Pancreas (tissue), 10 donors: Measurements from ENCODE around the gene TRAFD1. TPM values are rescaled to one million over a fixed set of nuclear protein-coding genes. Genes with fewer than 3 reads are reported as not detected.

Source experiments
- ATAC-seq, 4 donors: fragments of 200-7000 bp; cut with Tn5 transposase; one replicate each; pipeline versions ENCODE4 v1.8.0 to v1.9.1; 2020; ENCODE audit warnings: mild to moderate bottlenecking in 4 of 4, moderate library complexity in 4 of 4
- DNase-seq, 6 donors: peaks; one replicate each; pipeline ENCODE4 v3.0.0-alpha.2; 2020
- FAIRE-seq: peaks from 2 replicates; lab custom pipeline; 2012; peaks lifted over from hg19 to GRCh38; lab: Jason Lieb, UNC
- H3K27ac ChIP-seq, 4 donors: fragments of 200-600 bp; sonication (generic); 1 replicate in 3 of 4; 2 replicates in 1 of 4; pipeline versions ENCODE4 v1.5.0 to v1.8.0; 2020
- H3K27me3 ChIP-seq, 4 donors: fragments of 200-600 bp; one replicate each; pipeline ENCODE4 v1.8.0; 2021
- H3K36me3 ChIP-seq, 3 donors: fragments of 200-600 bp; sonication (generic) in 1 of 3; one replicate each; pipeline versions ENCODE4 v1.5.0 to v1.8.0; 2020 to 2021
- H3K4me1 ChIP-seq, 3 donors: fragments of 200-600 bp; one replicate each; pipeline ENCODE4 v1.8.0; 2021
- H3K4me3 ChIP-seq, 4 donors: fragments of 200-600 bp; sonication (generic) in 2 of 4; one replicate each; pipeline versions ENCODE4 v1.5.0 to v1.8.0; 2020 to 2021
- H3K9me3 ChIP-seq, 4 donors: fragments of 200-600 bp; one replicate each; pipeline ENCODE4 v1.8.0; 2021
- WGBS, 2 donors: extraction: QIAGEN DNeasy Blood & Tissue Kit; methylation state at CpG; one replicate each; pipeline ENCODE4 v1.1.7; 2013; 5-methylcytosine and 5-hydroxymethylcytosine counted together
- intact Hi-C, 3 donors: fragments of 100-400 bp; cut with DNase I; formaldehyde crosslinking; loops; one replicate each; pipeline versions ENCODE4 v1.11.1 to v1.14.2; 2022
- polyA plus RNA-seq, 2 donors: library from polyadenylated mRNA; stranded (reverse); fragments of 200-250 nt; gene quantifications; one replicate each; pipeline ENCODE4 v1.2.3, GENCODE V29; 2013
- total RNA-seq, 6 donors: library from RNA; stranded (reverse); fragmentation: NEBNext Ultra II Directional in 4 of 6; extraction: Animal tissue kit (Norgen Biotek cat#: 25700) in 4 of 6; gene quantifications; one replicate each; pipeline versions ENCODE4 v1.2.1 to v1.2.4, GENCODE V29; 2021 to 2023
- TF ChIP-seq, protein P1 (sequence below), 4 donors: fragments of 200-600 bp; sonication (generic) in 3 of 4; IDR thresholded peaks; one replicate each; pipeline versions ENCODE4 v1.5.0 to v1.8.0; 2021; ENCODE audit warnings: antibody characterized with exemption in 4 of 4
- donor health status: healthy with polysubstance abuse.
- donor health status: DM: no; HTN: no; CAD: no; lungs with moderate emphysema.
- donor health status: DM: no; HTN: no; CAD: no.
- donor health status: control.
- donor health status: control.
- donor health status: Bipolar disorder and iron deficiency.
- donor health status: DM: yes; HTN: yes; CAD: no.
- donor health status: DM: no; HTN: no; CAD: no.
- donor health status: DM: no; HTN: no; CAD: no.
- donor health status: DM: yes; HTN: yes; CAD: no.

TRAFD1 gene
- total and polyA plus RNA-seq, 8 donors, result 5.9 to 18.2 (median 8.5) TPM

DNA sequence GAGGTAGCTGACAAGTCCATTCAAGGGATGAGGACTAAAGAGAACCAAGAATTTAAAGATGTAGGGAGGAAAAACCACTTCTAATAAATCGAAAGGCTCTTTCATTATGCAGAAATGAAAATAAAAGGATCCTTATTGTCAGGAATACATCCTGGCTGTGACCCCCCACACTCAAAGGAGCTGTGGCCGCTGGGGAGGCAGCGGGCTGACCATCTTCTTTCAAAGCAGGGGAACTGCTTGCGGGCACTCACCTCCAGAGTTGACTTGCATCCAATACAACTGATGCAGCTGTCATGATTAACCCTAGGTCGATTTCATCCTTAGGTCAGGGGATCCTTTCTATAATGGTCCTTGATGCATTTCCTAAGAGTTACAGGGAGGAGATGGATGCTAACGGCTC lies 35.3 kb downstream of the TRAFD1 start:
- Histone ChIP-seq H3K4me3 (no peak overlapping the region), H3K36me3 (peaks cover 0 to 12% (median 11%) of the 10 kb centered on the region in 3 donors), H3K4me1 (no peaks in the 10 kb centered on the region), H3K27ac (no peak overlapping the region), H3K27me3 (no peaks in the 10 kb centered on the region), H3K9me3 (no peaks in the 10 kb centered on the region)
- DNase-seq, result peak in 1 of 6 donors; percentile 15
- intact Hi-C loops, result no loop called here
- FAIRE-seq, result no peak
- no peak for ATAC-seq
- 87 to 92% methylated on average over 6 of the region's 6 CpGs for WGBS, 2 donors
- TF ChIP-seq, protein P1, sequence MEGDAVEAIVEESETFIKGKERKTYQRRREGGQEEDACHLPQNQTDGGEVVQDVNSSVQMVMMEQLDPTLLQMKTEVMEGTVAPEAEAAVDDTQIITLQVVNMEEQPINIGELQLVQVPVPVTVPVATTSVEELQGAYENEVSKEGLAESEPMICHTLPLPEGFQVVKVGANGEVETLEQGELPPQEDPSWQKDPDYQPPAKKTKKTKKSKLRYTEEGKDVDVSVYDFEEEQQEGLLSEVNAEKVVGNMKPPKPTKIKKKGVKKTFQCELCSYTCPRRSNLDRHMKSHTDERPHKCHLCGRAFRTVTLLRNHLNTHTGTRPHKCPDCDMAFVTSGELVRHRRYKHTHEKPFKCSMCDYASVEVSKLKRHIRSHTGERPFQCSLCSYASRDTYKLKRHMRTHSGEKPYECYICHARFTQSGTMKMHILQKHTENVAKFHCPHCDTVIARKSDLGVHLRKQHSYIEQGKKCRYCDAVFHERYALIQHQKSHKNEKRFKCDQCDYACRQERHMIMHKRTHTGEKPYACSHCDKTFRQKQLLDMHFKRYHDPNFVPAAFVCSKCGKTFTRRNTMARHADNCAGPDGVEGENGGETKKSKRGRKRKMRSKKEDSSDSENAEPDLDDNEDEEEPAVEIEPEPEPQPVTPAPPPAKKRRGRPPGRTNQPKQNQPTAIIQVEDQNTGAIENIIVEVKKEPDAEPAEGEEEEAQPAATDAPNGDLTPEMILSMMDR (IDR thresholded peaks at IDR 0.05), result no peak

DNA sequence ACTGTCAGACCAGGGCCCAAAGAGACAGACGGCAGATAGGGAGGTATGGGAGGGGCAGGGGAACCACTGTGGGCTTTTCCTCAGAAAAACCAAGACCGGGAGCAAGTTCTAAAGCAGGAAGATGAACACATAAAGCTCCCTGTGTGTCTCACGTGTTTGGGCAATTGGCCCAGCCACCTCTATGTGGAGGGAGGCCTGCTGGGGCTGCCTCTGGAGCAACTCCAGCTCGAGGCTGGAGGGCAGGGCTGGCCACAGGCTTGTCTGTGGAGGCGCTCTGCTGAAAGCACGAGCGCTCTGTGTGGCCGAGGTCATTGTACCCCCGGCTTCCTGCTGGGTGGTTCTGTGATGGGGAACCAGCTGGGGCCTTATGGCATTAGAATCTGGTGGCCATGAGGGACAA lies 36.4 kb downstream of the TRAFD1 start:
- TF ChIP-seq, protein P1 (IDR thresholded peaks at IDR 0.05), result no peak
- DNase-seq (no peak), FAIRE-seq (no peak), ATAC-seq (no peak)
- 91 to 95% methylated on average over 9 of the region's 9 CpGs for WGBS, 2 donors
- Histone ChIP-seq H3K27ac (no peak overlapping the region), H3K4me1 (no peaks in the 10 kb centered on the region), H3K36me3 (peaks cover 0 to 12% (median 11%) of the 10 kb centered on the region in 3 donors), H3K27me3 (no peaks in the 10 kb centered on the region), H3K9me3 (no peaks in the 10 kb centered on the region), H3K4me3 (no peak overlapping the region)
- intact Hi-C loops, result no loop called here

DNA sequence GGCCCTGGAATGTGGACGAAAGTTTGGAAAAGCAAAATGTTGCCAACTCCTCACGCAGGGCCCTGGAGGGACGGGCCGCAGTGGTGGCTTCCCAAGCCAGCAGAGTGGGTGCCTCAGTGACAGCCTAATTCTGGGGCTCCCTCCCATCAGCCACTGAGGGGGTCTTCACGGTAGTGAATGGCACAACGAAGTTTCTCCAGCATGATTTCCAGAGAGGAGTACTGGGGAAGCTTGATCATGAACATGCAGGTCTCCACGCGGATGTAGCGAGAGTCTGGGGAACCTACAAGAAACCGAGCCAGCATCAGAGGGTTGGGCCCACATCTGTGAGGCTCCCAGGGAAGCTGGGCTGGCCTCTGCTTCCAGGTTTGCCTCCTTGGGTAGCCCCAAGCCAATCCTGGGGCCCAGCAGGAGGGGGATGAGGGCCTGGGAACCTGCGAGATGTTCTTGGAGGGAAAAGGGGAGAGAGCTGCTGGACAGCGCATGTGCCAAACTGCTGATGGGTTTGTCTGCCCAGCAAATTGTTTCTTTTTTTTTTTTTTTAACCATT lies 37.0 kb downstream of the TRAFD1 start:
- WGBS, 2 donors, result 97 to 99% methylated on average over 12 of the region's 12 CpGs
- H3K36me3 ChIP-seq, result peaks cover 0 to 12% (median 11%) of the 10 kb centered on the region in 3 donors
- no peaks in the 10 kb centered on the region for H3K9me3 ChIP-seq
- DNase-seq (no peak), FAIRE-seq (no peak), ATAC-seq (no peak)
- no peaks in the 10 kb centered on the region for H3K27me3 ChIP-seq
- TF ChIP-seq, protein P1 (IDR thresholded peaks at IDR 0.05), result no peak
- no peak overlapping the region for H3K4me3 ChIP-seq
- H3K4me1 ChIP-seq, result no peaks in the 10 kb centered on the region
- no peak overlapping the region for H3K27ac ChIP-seq
- intact Hi-C loops, result no loop called here

DNA sequence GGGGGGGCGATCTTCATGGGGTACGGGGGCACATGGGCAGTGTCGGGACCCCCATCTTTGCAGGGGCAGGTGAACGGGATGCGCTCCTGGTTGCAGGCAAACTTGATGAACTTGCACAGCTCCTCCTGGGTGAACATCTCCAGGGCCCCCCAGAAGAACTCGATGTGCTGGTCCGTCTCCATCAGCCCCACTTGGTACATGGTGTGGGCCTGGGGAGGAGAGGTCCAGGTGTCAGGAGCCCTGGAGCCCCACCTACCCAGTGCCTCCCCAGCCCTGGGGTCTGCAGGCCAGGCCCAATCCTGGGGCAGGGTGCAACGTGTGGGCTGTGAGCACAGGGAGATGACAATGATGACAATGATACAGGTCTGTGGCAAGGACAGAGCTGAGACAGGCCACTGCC lies 37.7 kb downstream of the TRAFD1 start:
- ATAC-seq, result no peak
- intact Hi-C loops, result no loop called here
- H3K4me3 ChIP-seq, result no peak overlapping the region
- 94% methylated on average over 8 of the region's 8 CpGs for WGBS, 2 donors
- H3K27me3 ChIP-seq, result no peaks in the 10 kb centered on the region
- no peaks in the 10 kb centered on the region for H3K4me1 ChIP-seq
- H3K36me3 ChIP-seq, result peaks cover 0 to 12% (median 11%) of the 10 kb centered on the region in 3 donors
- TF ChIP-seq, protein P1 (IDR thresholded peaks at IDR 0.05), result no peak
- FAIRE-seq, result no peak
- H3K27ac ChIP-seq, result no peak overlapping the region
- DNase-seq, result peak in 2 of 6 donors; percentile 31 to 34
- H3K9me3 ChIP-seq, result no peaks in the 10 kb centered on the region

DNA sequence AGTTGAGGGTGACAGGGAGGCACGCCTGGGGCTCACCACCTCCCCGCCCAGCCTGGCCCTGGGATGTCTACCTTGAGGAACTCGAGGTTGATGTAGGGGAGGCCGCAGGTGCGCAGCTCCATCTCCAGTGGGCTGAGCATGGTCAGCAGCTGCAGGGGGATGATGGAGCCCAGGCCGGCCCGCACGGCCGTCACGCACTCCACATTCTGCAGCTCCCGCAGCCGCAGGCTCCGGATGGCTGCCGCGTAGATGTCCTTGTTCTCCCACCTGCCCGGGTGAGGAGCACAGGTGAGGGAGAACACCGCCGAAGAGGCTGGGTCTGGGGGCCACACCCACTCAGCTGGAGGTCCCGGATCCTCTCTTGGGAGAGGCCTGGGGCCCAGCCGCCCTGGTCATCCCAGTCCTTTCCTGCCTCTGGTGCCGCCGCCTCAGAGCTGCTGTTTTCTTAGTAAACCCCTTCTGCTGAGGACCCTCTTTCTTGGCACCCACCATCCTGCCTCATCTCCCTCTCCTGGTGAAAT lies 38.2 kb downstream of the TRAFD1 start:
- FAIRE-seq, result no peak
- TF ChIP-seq, protein P1 (IDR thresholded peaks at IDR 0.05), result no peak
- Histone ChIP-seq H3K36me3 (peaks cover 0 to 12% (median 11%) of the 10 kb centered on the region in 3 donors), H3K9me3 (no peaks in the 10 kb centered on the region), H3K27me3 (no peaks in the 10 kb centered on the region), H3K27ac (no peak overlapping the region), H3K4me3 (no peak overlapping the region), H3K4me1 (no peaks in the 10 kb centered on the region)
- DNase-seq, result peak in 1 of 6 donors; percentile 55
- 93 to 96% methylated on average over 22 of the region's 22 CpGs for WGBS, 2 donors
- intact Hi-C loops, result no loop called here
- no peak for ATAC-seq
